C1 segment of cervical spinal cord (tissue), 14 donors: Measurements from ENCODE around the gene KCNB1.

ENCODE experiments used
- DNase-seq, 14 donors: peaks; one replicate each; lab custom pipeline; 2025; lab: John Stamatoyannopoulos, UW

KCNB1 gene

GRCh38 chr20:49469060-49469459, 13.4 kb downstream of the KCNB1 start:
- DNase-seq, result no peak

- no peak for DNase-seq
Observed at GRCh38 chr20:49468412-49468811, 14.1 kb downstream of the KCNB1 start.

- DNase-seq, result no peak
Observed at GRCh38 chr20:49466114-49466912, 16.2 kb downstream of the KCNB1 start.

GRCh38 chr20:49464556-49464955, 17.9 kb downstream of the KCNB1 start:
- no peak for DNase-seq

- no peak for DNase-seq
Observed at GRCh38 chr20:49462626-49463025, 19.8 kb downstream of the KCNB1 start.

- no peak for DNase-seq
Observed at GRCh38 chr20:49461894-49462620, 20.4 kb downstream of the KCNB1 start.

GRCh38 chr20:49460916-49461315, 21.6 kb downstream of the KCNB1 start:
- DNase-seq, result peak in 1 of 14 donors; percentile 20

GRCh38 chr20:49460131-49460530, 22.3 kb downstream of the KCNB1 start:
- DNase-seq, result no peak

GRCh38 chr20:49459684-49460083, 22.8 kb downstream of the KCNB1 start:
- no peak for DNase-seq

GRCh38 chr20:49457444-49457843, 25.0 kb downstream of the KCNB1 start:
- DNase-seq, result no peak

- DNase-seq, result no peak
Observed at GRCh38 chr20:49456646-49457045, 25.8 kb downstream of the KCNB1 start.

- DNase-seq, result peak in 2 of 14 donors; percentile 5 to 93
Observed at GRCh38 chr20:49455691-49456090, 26.8 kb downstream of the KCNB1 start.

- peak in 7 of 14 donors; percentile 11 to 63 (median 39) for DNase-seq
Observed at GRCh38 chr20:49452011-49452482, 30.4 kb downstream of the KCNB1 start.

GRCh38 chr20:49450281-49450721, 32.2 kb downstream of the KCNB1 start:
- DNase-seq, result peak in 2 of 14 donors; percentile 16 to 24

- no peak for DNase-seq
Observed at GRCh38 chr20:49448917-49449316, 33.6 kb downstream of the KCNB1 start.

GRCh38 chr20:49447946-49448809, 34.3 kb downstream of the KCNB1 start:
- peak in 1 of 14 donors; percentile 8 for DNase-seq

GRCh38 chr20:49447364-49447763, 35.1 kb downstream of the KCNB1 start:
- no peak for DNase-seq

- peak in 7 of 14 donors; percentile 12 to 60 (median 30) for DNase-seq
Observed at GRCh38 chr20:49446808-49447207, 35.7 kb downstream of the KCNB1 start.

- DNase-seq, result no peak
Observed at GRCh38 chr20:49446080-49446479, 36.4 kb downstream of the KCNB1 start.

GRCh38 chr20:49445176-49445575, 37.3 kb downstream of the KCNB1 start:
- no peak for DNase-seq

- no peak for DNase-seq
Observed at GRCh38 chr20:49444553-49444990, 37.9 kb downstream of the KCNB1 start.

- no peak for DNase-seq
Observed at GRCh38 chr20:49437057-49437456, 45.4 kb downstream of the KCNB1 start.
